ENCODE data around the gene PHC3. TPM values are rescaled to one million over a fixed set of nuclear protein-coding genes. Genes with fewer than 3 reads are reported as not detected.

The PHC3 gene
- total RNA-seq (2014; rRNA removed; shearing (Covaris generic)) (36.1 and 40.6 TPM in 2 replicates), total RNA-seq (2022) (89.7 and 104 TPM in 2 replicates), Bru-seq, nascent RNA (percentile 96 among the genes with signal in this experiment), BruChase-seq, experiment 1, labeled RNA remaining after a 6-hour chase (percentile 93 among the genes with signal in this experiment), BruChase-seq, experiment 2, labeled RNA remaining after a 2-hour chase (percentile 94 among the genes with signal in this experiment)
- long read RNA-seq, full-length matches to known transcripts, result 8 of 49 reads
- long read RNA-seq, partial matches to known transcripts, result 3 of 49 reads
- long read RNA-seq, other reads (novel, unspliced or antisense), result 38 of 49 reads

DNA sequence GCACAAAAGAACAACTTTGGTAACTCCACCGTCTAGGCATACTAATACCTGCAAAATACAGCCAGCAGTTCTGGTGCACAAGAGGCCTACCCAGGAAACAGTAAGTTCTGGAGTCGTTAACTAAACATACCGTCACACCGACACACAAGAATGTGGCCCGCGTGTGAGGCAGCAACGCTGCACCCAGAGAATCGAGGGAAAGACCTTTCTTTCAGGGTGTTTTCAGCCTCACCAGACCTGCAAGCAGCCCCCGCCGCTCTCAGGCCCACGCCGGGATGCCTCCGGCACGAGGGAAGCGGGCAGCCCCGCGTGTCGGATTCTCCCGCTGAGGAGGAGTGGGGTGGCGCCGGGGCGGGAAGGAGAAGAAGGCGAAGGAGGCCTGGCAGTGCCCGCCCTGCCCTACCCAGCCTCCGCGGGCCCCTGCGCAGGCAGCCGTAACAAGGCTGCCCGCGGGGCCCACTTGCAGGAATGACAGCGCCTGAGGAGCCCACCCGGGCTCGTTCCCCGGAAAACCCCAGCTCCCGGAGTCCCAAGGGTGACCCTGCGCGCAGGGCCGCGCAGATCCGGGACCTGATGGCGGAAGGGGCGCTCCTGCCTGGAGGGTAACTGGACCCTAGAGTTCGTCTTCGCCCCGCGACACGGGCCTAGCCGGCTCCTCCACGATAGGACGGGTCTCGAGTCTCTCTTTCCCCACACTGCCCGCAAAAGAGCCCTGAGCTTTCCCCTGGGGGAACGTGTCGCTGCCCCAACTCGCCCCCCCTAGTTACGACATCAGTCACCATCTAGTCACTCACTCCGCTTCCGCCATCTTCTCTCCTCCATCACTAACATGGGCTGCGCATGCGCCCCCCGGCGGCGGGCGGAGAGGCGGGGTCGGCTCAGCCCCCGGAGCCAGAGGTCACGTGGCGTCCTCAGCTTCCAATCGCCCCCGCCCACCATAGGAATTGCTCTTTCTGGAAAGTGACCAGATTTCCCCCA is at the start of gene PHC3:
Gene PHC3 (minus strand): TSS at position 826 of the 978 bp plus-strand sequence. CDS start 18 bp downstream, at position 808.
- no peaks in the 10 kb centered on the region for H3K9me2 ChIP-seq (ENCODE audit: insufficient read depth, low read length)
- POLR2A ChIA-PET, result interaction anchor here (0.6 to 4.7 kb wide), 16 partner anchors 10 to 418 kb away, joined by 3 to 52 read pairs (median 4); partner anchors contain the start of gene PRKCI
- CTCF ChIA-PET (ENCODE audit: unreplicated experiment), result no interaction called here
- H3K4me2 ChIP-seq (ENCODE audit: low read length), result peak within 1 kb of the TSS; percentile 96
- H3K9me3 ChIP-seq (ENCODE audit: low read length), result no peaks in the 10 kb centered on the region
- H3K79me2 ChIP-seq (ENCODE audit: insufficient read depth, low read depth, low read length), result peaks cover 49% of the 10 kb centered on the region
- H3K36me3 ChIP-seq (ENCODE audit: insufficient read depth, low read length), result peaks cover 31% of the 10 kb centered on the region
- no TSS peak for BruUV-seq (replicated peaks)
- TF ChIP-seq, protein P1, sequence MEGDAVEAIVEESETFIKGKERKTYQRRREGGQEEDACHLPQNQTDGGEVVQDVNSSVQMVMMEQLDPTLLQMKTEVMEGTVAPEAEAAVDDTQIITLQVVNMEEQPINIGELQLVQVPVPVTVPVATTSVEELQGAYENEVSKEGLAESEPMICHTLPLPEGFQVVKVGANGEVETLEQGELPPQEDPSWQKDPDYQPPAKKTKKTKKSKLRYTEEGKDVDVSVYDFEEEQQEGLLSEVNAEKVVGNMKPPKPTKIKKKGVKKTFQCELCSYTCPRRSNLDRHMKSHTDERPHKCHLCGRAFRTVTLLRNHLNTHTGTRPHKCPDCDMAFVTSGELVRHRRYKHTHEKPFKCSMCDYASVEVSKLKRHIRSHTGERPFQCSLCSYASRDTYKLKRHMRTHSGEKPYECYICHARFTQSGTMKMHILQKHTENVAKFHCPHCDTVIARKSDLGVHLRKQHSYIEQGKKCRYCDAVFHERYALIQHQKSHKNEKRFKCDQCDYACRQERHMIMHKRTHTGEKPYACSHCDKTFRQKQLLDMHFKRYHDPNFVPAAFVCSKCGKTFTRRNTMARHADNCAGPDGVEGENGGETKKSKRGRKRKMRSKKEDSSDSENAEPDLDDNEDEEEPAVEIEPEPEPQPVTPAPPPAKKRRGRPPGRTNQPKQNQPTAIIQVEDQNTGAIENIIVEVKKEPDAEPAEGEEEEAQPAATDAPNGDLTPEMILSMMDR (conservative IDR thresholded peaks at IDR 0.05; ENCODE audit: low read length), result peak; percentile 51; the same call in 1 of the 2 replicates
- TF ChIP-seq EZH2phosphoT487 (IDR thresholded peaks at IDR 0.05; ENCODE audit: borderline replicate concordance, low read depth, low read length), result no peak
- DNase-seq (ENCODE audit: low spot score), result peak; percentile 94
- intact Hi-C loops (cut with micrococcal nuclease; ENCODE audit: unreplicated experiment), result loop anchor here (1.0 to 10.0 kb wide), 6 partner anchors 53 to 414 kb away; partner anchors contain the start of genes ACTRT3, LRRC31 and TERC
- peak within 1 kb of the TSS; percentile 65 for H3K27ac ChIP-seq (ENCODE audit: low read depth, low read length, poor library complexity, severe bottlenecking)
- 0 out of 2 replicates have a peak, but pooled peaks cover 6% of the 10 kb centered on the region for H4K20me1 ChIP-seq (ENCODE audit: insufficient read depth, low read length)
- peak within 1 kb of the TSS; percentile 23; the same call in 1 of the 2 replicates for H2AFZ ChIP-seq (ENCODE audit: low read length)
- peaks cover 23% of the 10 kb centered on the region for H3K4me1 ChIP-seq (ENCODE audit: insufficient read depth, low read length, poor library complexity, severe bottlenecking)
- peak within 1 kb of the TSS; percentile 79 for H3K4me3 ChIP-seq (ENCODE audit: low read depth, low read length, poor library complexity, severe bottlenecking)

DNA sequence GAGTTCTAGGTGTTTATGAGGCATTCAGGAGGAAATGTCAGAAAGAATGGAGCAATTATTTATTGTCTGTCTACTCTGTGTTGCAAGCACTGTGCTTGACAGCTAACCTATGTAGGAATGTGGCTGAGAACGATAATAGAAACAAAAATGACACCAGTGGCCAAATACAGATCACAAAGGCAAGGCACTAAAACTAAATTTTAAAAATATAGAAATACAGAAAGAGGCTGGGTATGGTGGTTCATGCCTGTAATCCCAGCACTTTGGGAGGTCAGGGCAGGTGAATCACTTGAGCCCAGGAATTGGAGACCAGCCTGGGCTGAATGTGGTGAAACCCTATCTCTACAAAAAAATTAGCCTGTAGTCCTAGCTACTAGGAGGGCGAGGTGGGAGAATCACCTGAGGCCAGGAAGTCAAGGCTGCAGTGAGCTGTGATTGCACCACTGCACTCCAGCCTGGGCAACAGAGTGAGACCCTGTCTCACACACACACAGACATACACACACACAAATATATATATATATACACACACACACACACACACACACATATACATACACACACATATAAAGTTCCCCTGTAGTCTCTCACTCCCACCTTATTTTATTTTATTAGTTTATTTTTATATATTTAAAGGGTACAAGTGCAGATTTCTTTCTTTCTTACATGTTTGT is 46.7 kb upstream of the PHC3 start:
- Histone ChIP-seq H3K79me2 (ENCODE audit: insufficient read depth, low read depth, low read length) (peaks cover 81% of the 10 kb centered on the region), H4K20me1 (ENCODE audit: insufficient read depth, low read length) (0 out of 2 replicates have a peak, but pooled peaks cover 5% of the 10 kb centered on the region), H3K9me2 (ENCODE audit: insufficient read depth, low read length) (no peaks in the 10 kb centered on the region), H3K4me2 (ENCODE audit: low read length) (no peak overlapping the region), H3K36me3 (ENCODE audit: insufficient read depth, low read length) (no peaks in the 10 kb centered on the region), H3K9me3 (ENCODE audit: low read length) (no peaks in the 10 kb centered on the region), H3K4me1 (ENCODE audit: insufficient read depth, low read length, poor library complexity, severe bottlenecking) (peaks cover 20% of the 10 kb centered on the region), H3K27ac (ENCODE audit: low read depth, low read length, poor library complexity, severe bottlenecking) (no peak overlapping the region), H2AFZ (ENCODE audit: low read length) (no peak overlapping the region), H3K4me3 (ENCODE audit: low read depth, low read length, poor library complexity, severe bottlenecking) (no peak overlapping the region)
- no TSS peak for BruUV-seq (replicated peaks)
- ChIA-PET POLR2A (interaction anchor here (1.0 kb wide), 1 partner anchor 167 kb away, joined by 5 read pairs; no protein-coding TSS in a partner anchor), CTCF (ENCODE audit: unreplicated experiment) (no interaction called here)
- TF ChIP-seq, protein P1 (conservative IDR thresholded peaks at IDR 0.05; ENCODE audit: low read length), result no peak
- TF ChIP-seq EZH2phosphoT487 (IDR thresholded peaks at IDR 0.05; ENCODE audit: borderline replicate concordance, low read depth, low read length), result no peak
- DNase-seq (ENCODE audit: low spot score), result no peak
- intact Hi-C loops (cut with micrococcal nuclease; ENCODE audit: unreplicated experiment), result no loop called here

Measured in OCI-LY7 (cell line).